GM08714 (cell line): Measurements from ENCODE around the gene PREPL.

Experiments used
- H3K4me3 ChIP-seq: fragments of 200-500 bp; sonication (Bioruptor generic); 2 replicates; pipeline ENCODE4 v1.5.1; 2014; ENCODE audit warnings: mild to moderate bottlenecking, low read length, inconsistent platforms
- ZNF274 ChIP-seq: IDR thresholded peaks from 2 replicates; pipeline ENCODE4 v1.6.1; 2012; ENCODE audit warnings: mild to moderate bottlenecking, low read depth, low read length

The PREPL gene

GRCh38 chr2:44362207-44363015 lies 1.1 kb upstream of the PREPL start:
- TF ChIP-seq ZNF274: no peak
- peak overlapping the region; percentile 87 for H3K4me3 ChIP-seq

GRCh38 chr2:44360749-44361329 lies 455 bp downstream of the PREPL start:
- H3K4me3 ChIP-seq: peak overlapping the region; percentile 87
- TF ChIP-seq ZNF274: no peak

- no peak overlapping the region for H3K4me3 ChIP-seq
- no peak for TF ChIP-seq ZNF274
Observed at GRCh38 chr2:44358503-44358902, 2.8 kb downstream of the PREPL start.

GRCh38 chr2:44354761-44355160 lies 6.5 kb downstream of the PREPL start:
- no peak overlapping the region for H3K4me3 ChIP-seq
- TF ChIP-seq ZNF274: no peak

GRCh38 chr2:44352510-44352909 lies 8.8 kb downstream of the PREPL start:
- no peak overlapping the region for H3K4me3 ChIP-seq
- TF ChIP-seq ZNF274: no peak

- H3K4me3 ChIP-seq: no peak overlapping the region
- TF ChIP-seq ZNF274: no peak
Observed at GRCh38 chr2:44351676-44352075, 9.6 kb downstream of the PREPL start.

GRCh38 chr2:44351088-44351487 lies 10.2 kb downstream of the PREPL start:
- TF ChIP-seq ZNF274: no peak
- no peak overlapping the region for H3K4me3 ChIP-seq

- TF ChIP-seq ZNF274: no peak
- H3K4me3 ChIP-seq: no peak overlapping the region
Observed at GRCh38 chr2:44349506-44349905, 11.8 kb downstream of the PREPL start.

- no peak overlapping the region for H3K4me3 ChIP-seq
- TF ChIP-seq ZNF274: no peak
Observed at GRCh38 chr2:44348400-44348799, 12.9 kb downstream of the PREPL start.

- no peak overlapping the region for H3K4me3 ChIP-seq
- no peak for TF ChIP-seq ZNF274
Observed at GRCh38 chr2:44347526-44347925, 13.8 kb downstream of the PREPL start.

- no peak for TF ChIP-seq ZNF274
Observed at GRCh38 chr2:44342854-44343253, 18.4 kb downstream of the PREPL start.

GRCh38 chr2:44335806-44336538 lies 25.3 kb downstream of the PREPL start:
- TF ChIP-seq ZNF274: no peak
- no peak overlapping the region for H3K4me3 ChIP-seq

More at GRCh38 chr2:44342854-44343253, 18.4 kb downstream of the PREPL start:
- no peak overlapping the region for H3K4me3 ChIP-seq

- no peak for TF ChIP-seq ZNF274
- no peak overlapping the region for H3K4me3 ChIP-seq
Observed at GRCh38 chr2:44333994-44334393, 27.3 kb downstream of the PREPL start.

- no peak overlapping the region for H3K4me3 ChIP-seq
- TF ChIP-seq ZNF274: no peak
Observed at GRCh38 chr2:44330801-44331200, 30.5 kb downstream of the PREPL start.

- no peak overlapping the region for H3K4me3 ChIP-seq
- TF ChIP-seq ZNF274: no peak
Observed at GRCh38 chr2:44329343-44329742, 32.0 kb downstream of the PREPL start.
